Stimulated activated CD4-positive, alpha-beta T cell treated with anti-CD3 and anti-CD28 coated beads, Interleukin-15, amount 100 ng/mL, for 1 hour (primary cell): ENCODE data around the gene JMJD7.
A peak's percentile ranks its signal among the peaks of the same experiment; 100 is the strongest.

Source experiments
- DNase-seq, 2 donors: peaks; one replicate each; pipeline ENCODE4 v3.0.0-alpha.2; 2020; ENCODE audit warnings: low read depth in 1 of 2, low spot score in 1 of 2

The JMJD7 gene

DNA sequence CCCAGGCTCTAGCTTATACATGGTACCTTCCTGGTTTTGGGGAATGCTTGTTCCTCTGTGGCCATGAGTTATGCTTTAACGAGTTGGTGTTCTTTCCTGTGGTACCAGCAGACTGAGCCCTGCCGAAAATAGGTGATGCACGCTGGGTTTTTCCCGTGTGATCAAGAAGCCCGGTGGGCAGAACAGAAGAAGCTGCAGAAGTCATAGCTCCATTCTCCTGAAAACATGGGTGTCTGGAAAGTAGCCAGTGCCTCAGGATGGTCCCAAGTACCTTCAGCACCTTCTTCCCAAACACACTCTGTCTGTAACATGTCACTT is 28.4 kb upstream of the JMJD7 start:
- DNase-seq, result no peak

DNA sequence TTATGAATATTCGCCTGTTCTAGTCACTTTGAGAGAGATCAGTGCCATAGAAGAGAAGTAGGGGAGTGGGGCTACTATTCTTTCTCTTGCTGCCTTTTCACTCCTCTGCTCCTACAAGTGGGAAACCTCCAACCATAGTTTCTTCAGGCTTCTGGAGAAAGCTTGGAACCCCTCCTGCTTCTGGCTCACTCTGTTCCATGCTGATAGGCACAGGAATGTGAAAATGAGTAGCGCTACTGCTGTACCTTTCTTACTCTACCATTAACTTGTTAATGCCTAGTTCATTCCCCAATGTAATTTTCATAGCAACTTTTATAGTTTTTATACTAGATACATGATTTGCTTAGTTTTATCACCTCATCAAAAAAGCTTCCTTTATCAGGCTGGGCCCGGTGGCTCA is 26.7 kb upstream of the JMJD7 start:
- DNase-seq, result no peak

GRCh38 chr15:41801850-41802455 is 25.9 kb upstream of the JMJD7 start:
- DNase-seq, result no peak

- DNase-seq, result no peak
These were observed 23.5 kb upstream of the JMJD7 start for GRCh38 chr15:41804361-41804760.

- DNase-seq, result no peak
These were observed 22.8 kb upstream of the JMJD7 start for GRCh38 chr15:41804916-41805666.

DNA sequence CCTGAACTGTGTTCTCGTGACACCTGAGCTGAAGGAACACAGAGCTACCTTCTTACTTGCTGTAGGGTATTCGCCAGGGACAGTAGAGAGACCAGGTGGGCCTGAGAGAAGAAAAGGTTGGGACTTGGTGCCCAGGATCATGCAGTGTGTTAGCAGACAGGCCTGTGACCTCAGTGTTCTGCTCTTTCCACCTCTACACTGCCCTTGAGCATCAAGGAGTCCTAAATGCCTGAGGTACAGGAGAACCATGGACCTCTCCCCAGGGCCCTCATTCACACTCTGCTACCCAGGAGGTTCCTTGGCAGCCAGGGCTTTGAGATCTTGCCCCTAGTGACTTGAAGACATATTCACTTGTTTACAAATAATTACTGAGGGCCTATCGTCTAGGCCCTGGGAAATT is 22.2 kb upstream of the JMJD7 start:
- DNase-seq, result no peak

DNA sequence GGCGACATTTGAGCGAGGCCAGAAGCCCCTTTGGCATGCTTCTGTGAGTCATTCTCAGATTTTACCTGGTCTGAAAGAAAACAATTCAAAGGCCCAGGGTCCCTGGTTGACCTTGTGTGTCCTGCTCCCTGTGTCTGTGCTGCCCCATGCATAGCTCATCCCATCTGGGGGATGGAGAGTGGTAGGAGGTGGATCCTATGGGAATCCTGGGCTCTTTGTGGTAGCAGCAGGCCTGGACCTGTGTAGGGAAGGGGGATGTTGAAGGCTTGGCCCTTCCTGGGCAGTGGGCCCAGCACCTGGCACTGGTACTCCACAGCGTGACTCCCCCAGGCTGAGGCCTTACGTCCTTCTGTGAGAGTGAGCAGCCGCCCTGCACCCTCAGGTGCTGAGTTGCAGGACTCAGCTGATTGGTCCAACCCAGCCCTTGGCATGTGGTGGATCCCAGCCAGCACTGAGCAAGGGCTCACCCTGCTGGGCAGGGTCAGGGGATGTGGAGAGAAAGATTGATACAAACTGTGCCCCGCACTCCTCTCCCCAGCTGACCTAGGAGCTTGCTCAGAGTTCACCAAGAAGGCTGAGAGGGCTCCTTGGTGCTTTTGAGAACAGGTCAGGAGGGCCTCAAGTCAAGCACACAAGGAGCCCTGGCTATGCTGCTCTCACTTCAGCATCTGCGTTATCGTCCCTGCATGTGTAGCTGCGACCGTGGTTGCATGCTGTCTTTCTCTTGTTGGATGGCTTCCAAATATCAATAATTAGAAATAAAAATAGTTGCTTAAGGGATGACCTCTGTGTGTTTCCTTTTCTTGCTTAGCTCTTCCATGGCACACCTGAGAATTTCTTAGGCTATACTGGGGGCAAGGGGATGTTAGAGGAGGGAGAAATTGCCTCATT is 21.4 kb upstream of the JMJD7 start:
- no peak for DNase-seq

DNA sequence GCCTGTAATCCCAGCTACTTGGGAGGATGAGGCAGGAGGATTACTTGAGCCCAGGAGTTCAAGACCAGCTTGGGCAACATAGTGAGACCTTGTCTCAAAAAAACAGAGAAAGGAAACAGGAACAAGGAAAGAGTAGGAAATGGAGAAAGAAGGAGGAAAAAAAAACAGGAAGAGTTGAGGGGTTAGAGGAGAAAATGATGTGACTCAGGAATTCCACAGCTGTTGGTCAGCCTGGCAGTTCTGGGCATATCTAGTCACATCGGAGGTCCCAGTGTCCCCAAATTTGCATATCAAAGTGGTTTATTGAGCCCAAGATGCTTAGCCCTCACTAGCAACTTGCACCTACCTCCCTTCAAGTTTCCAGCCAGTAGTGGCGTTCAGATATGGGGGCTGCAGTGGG is 18.8 kb upstream of the JMJD7 start:
- no peak for DNase-seq

GRCh38 chr15:41809526-41810220 is 18.2 kb upstream of the JMJD7 start:
- no peak for DNase-seq

GRCh38 chr15:41810651-41811431 is 17.1 kb upstream of the JMJD7 start:
- DNase-seq, result no peak

DNA sequence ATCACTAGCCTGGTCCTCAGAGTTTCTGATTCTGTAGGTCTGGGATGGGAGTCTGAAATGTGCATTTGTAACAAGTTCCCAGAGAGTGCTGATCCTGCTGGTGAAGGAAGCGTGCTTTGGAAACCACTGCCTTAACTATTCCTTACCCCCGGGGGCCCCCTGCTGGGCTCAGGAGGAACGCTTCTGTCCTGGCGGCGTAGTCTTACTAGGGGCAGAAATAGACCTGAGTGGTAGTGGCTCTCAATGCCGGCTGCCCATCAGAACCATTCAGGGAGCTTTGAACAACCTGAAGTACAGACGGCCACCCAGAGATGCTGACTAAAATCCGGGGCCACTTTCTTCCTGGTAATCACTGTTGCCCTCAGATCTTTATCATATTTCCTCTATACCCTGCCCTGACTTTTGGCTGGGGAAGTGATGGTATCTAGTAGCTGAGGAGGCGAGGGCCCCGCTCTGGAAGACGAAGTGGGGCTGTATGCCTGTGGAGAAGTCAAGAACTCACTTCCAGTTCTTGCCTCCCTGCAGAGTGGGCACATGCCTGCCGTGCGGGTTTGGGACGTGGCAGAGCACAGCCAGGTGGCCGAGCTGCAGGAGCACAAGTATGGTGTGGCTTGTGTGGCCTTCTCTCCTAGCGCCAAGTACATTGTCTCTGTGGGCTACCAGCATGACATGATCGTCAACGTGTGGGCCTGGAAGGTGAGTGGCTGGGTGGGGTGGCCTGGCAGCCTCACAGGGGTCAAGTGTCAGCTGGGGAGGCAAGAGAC is 16.3 kb upstream of the JMJD7 start:
- peak; percentile 42 to 65 for DNase-seq

DNA sequence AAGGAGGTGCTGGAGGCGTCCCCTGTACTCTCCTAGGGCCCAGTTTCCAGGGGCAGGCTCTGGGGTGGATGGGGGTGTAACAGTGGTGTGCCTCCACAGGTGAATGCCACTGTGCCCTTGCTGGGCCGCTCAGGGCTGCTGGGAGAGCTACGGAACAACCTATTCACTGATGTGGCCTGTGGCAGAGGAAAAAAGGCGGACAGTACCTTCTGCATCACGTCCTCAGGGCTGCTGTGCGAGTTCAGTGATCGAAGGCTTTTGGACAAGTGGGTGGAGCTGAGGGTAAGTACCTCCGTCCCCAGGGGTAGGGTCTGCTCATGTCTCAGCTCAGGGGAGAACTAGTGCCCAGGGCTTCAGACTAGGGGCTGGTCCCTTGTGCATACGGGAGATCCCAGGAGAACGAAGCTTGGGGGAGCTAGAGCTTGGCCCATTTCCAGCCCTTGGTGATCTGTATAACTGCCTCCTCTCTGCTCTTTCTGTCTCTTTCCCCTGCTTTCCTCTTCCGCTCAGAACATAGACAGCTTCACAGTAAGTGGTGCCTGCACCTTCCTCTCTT is 15.0 kb upstream of the JMJD7 start:
- DNase-seq, result no peak

- DNase-seq, result no peak
These were observed 14.5 kb upstream of the JMJD7 start for GRCh38 chr15:41813426-41813825.

- DNase-seq, result no peak
These were observed 13.4 kb upstream of the JMJD7 start for GRCh38 chr15:41814534-41814933.

DNA sequence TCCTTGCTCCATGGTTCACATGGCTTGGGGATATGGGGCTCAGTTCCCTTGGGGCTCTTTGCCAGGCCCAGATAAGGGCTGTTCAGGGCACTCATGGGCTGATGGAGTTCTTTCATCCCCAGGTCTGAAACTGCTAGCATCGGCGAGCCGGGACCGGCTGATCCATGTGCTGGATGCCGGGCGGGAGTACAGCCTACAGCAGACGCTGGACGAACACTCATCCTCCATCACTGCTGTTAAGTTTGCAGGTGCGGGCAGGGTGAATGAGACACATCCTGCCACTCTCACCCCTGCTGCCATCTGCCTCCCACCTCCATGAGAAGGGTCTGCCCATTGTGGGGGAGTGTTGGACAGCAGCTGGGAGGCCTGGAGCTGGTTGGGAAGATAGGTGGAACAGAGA is 11.1 kb upstream of the JMJD7 start:
- no peak for DNase-seq

DNA sequence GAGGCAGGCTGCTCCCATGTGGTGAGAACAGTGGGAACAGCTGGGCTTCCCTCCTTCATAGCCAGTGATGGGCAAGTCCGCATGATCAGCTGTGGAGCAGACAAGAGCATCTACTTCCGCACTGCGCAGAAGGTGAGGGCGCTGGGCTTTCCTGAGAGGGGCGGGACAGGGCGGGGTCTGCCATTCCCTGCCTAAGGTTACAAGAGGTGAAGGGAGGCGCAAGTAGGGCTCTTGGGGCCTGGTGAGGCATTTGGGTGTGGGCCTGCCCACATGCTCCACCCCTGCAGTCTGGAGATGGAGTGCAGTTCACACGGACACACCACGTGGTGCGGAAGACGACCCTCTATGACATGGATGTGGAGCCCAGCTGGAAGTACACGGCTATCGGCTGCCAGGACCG is 10.6 kb upstream of the JMJD7 start:
- DNase-seq, result no peak

DNA sequence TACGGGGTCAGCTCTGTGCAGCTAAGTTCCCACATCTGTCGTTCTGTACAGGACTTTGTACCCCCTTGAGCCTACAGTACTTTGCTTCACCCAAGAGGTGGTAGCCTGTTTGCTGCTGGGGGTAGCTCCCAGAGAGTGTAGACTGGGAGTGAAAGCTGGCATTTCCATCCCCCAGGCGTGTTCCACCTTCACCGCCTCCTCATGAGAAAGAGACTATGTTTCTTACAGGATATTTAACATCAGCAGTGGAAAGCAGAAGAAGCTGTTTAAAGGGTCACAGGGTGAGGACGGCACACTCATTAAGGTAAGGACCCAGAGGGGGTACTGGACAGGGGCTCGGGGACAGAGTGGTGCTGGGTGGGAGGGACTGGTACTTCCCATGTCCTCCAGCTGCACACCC is 10.1 kb upstream of the JMJD7 start:
- DNase-seq, result no peak

DNA sequence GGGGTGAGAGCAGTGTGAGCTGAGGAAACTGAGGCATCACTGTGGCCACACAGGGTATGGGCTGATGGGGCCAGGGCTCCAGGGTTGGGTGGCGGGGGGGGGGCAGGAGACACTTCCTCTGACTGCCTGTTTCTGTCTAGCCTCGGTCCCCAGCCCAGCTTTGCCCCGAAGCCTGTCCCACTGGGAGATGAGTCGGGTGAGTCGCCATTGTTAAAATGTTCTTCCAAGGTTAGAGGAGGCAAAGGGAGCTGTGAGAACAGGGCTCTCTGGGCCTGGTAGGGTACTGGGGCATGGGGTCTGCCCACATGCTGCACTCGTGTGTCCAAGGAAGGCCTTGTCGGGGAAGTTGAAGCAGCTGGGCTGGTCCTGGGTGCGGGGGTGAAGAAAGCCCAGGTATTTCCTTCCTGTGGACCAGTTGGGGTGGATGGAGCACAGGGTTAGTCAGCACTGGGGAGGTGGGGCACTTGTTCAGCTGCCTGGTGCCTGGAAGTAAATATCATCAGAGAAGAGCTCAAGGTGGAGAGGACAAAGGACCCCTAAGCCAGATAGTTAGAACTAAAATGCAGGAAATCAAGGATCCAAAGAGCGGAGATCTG is 8.3 kb upstream of the JMJD7 start:
- DNase-seq, result no peak

DNA sequence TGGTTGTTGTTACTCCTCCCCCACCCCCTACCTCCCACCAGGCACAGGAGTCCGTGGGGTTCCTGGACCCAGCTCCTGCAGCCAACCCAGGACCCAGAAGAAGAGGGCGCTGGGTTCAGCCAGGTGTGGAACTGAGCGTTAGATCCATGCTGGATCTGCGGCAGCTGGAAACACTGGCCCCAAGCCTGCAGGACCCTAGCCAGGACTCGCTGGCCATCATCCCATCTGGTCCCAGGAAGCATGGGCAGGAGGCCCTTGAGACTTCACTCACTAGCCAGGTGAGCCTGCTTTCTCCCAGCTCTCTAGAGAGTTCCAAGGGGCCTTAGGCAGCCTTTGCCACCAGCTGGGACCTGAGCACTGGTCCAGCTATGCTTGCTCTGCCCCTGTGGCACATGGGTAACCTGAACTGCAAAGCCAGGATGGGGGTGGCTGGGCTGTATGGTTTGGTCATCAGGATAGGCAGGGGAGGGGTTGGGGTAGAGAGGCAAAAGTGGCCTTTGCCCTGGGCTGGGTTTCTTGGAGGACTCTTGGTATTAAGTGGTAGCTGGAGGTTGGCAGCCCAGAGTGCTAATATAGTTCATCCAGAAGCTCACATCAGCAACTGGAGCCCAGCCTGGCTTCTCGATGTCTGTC is 7.0 kb upstream of the JMJD7 start:
- no peak for DNase-seq
